HS-5 (cell line): Measurements from ENCODE around the gene SYT11.
"Not testable (repeated sequence)": the region's sequence is repeated elsewhere in the genome, so short reads cannot be mapped to it uniquely, and the experiment has no call there.

Experiments used
- DNase-seq: peaks from one replicate; pipeline ENCODE4 v3.0.0-alpha.2; 2012; ENCODE audit warnings: low read depth

The SYT11 gene

DNA sequence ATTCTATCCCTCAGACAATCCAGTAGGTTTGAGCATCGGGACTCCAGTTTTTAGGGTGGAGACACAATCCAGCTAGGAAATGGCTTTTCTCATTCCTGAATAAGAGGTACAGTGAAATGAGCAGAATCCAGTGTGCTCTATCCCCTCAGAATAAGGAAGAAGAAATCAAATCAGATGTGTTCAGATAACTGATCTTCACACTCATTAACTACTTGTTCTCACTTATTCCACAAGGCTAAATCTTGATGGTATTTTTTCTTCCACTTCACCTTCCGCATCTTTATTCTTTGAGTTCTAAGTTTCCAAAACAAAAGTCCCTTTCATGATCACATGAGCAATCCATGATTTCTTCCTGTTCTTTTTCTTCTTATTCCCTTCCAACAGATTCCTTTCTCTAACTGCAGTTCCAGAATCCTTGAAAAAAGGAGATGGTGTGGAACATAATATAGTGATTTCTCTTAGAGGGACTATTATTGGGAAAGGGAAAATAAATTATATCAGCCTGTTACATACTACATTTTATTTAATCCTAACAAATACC, 1.7 kb downstream of the SYT11 start:
- no peak for DNase-seq

DNA sequence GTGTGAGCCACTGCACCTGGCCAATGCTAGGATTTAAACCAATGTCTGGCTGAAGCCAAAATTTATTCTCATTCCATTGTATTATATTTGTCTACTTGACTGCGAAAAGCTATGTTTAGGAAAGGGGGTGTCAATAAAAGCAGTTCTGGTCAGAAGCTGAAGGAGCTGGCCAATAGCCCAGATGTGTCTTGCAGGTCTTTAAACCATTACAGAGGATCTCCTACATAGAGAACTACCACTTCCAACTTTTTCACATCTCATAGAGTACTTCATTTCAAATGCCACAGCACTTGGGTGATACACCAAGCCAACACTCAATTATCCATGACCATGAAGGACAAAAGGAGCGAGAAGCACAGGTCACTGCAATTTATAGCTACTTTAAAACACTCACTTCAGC, 2.5 kb downstream of the SYT11 start:
- DNase-seq, result no peak

DNA sequence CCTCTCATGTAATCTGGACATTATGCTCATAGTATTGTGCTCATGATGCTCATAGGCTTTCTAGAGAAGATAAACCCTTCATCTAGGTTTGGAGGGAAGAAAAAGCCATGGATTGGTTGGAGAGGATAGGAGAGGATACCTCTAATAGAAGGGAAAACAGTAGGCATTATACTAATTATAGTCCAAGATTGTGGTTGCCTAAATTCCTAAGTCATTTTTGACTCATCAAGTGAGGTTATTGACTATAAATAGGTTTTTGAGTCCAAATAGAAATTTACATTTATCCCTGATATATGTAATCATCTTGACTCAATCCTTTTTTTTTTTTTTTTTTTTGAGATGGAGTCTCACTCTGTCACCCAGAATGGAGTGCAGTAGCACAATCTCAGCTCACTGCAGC, 5.0 kb downstream of the SYT11 start:
- DNase-seq, result no peak

DNA sequence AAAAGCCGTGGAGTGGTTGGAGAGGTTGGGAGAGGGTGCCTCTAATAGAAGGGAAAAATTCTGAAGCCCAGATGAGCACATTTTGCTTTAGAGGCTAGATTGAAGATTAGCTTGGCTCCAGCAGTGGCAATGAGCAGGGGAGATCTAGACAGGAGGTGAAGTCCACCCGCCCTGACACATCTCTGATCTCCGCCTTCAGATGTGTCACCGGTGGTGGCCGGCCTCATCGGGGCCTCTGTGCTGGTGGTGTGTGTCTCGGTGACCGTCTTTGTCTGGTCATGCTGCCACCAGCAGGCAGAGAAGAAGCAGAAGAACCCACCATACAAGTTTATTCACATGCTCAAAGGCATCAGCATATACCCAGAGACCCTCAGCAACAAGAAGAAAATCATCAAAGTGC, 8.4 kb downstream of the SYT11 start:
- no peak for DNase-seq

DNA sequence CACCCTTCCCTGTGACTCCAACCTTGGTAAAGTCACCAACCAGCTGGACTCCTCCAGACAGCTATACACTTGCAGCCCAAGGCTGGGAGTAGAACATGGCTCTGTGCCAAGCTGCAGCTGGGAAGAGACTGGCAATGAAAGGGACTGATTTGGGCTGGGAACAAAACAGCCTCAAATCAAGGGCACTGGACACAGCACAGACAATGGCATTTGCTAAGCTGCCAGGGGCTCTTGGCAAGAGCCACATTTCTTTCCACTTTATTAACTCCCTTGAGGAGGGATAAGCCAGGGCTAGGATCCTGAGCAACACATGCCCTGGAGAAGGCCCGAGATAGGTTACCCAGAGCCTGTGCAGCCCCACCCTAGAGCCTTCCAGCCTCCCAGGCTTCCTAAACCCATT, 12.0 kb downstream of the SYT11 start:
- DNase-seq, result no peak

DNA sequence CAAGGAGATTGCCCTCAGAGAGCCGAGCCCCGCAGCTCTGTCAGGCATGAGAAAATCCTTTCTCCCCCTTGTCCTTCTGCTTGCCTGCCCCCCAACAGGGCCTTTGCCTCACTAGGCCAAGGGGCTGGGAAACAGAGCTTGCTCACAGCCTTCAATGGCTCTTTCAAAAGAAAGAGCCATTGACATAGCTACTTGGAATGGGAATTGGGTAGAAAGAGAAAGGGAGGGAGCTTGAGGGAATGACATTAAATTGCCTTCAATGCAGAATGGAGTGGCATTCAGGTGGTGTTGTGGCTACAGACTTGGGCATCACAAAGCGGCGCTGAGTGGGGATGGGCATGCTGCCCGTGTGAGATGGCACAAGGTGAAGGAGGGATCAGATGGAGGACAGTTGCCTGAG, 13.2 kb downstream of the SYT11 start:
- DNase-seq, result no peak

DNA sequence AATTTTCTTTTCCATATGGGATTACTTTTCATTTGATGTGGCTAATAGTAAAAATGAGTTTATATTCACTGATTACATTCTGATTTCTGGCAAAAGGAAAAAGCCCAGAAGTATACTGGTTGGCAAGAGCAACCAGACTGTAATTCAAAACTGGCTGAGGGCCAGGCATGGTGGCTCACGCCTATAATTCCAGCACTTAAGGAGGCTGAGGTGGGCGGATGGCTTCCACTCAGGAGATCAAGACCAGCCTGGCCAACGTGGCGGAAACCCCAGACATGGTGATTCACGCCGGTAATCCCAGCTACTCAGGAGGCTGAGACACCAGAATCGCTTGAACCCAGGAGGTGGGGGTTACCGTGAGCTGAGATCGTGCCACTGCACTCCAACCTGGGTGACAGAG, 14.5 kb downstream of the SYT11 start:
- no peak for DNase-seq

DNA sequence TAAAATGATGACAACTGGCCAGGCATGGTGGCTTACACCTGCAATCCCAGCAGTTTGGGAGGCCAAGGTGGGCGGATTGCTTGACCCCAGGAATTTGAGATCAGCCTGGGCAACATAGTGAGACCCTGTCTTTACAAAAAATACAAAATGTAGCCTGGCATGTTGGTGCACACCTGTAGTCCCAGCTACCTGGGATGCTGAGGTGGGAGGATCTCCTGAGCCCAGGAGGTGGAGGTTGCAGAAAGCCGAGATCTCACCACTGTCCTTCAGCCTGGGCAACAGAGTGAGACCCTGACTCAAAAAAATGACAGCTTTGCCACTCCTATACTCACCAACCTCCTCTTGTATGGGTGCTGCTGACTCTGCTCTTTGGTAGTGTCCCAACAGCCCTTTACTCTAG, 18.6 kb downstream of the SYT11 start:
- DNase-seq, result no peak

DNA sequence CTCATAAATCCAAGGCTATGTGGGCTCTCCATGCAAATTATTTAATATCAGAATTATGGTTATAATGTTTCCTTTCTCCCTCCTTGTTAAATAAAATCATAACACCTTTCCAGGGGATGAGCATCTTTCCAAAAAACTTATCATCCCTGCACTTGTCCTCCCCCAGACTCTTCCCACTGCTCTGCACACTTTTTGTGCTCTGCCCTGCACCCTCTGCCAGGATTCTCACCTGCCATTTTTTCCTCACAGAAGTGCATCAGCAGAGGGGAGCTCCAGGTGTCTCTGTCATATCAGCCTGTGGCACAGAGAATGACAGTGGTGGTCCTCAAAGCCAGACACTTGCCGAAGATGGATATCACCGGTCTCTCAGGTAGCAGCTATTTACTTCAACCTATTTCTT, 20.9 kb downstream of the SYT11 start:
- no peak for DNase-seq

DNA sequence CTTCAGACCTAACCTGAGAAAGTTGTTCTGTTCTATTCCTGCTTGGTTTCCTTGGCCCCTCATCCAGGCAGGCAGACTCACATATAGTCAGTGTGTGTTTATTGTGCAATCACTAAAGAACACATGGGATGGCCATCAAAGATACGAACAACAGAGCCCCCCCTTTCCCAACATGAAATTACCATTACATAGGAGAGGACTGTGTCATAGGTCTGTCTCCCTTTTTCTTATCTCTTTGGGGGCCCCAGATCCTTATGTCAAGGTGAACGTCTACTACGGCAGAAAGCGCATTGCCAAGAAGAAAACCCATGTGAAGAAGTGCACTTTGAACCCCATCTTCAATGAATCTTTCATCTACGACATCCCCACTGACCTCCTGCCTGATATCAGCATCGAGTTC, 21.6 kb downstream of the SYT11 start:
- no peak for DNase-seq

DNA sequence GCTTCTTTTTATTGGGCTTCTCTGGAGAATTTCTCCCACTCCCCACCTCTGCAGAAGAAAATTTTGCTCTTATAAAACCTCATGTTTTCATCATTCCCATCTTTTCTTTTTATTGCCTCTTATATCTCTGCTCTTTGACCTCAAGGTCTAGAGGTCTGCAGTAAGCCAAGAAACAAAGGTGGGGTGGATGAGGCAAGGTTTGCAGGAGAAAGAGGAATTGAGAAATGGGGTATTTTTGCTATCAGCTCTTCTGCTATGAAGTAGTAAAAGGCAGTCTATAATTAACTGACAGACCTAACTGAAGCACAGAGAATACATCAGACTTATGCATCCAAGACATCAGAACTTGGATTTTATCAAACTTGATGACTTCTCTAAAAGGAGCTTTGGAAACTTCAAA, 22.9 kb downstream of the SYT11 start:
- DNase-seq, result no peak

DNA sequence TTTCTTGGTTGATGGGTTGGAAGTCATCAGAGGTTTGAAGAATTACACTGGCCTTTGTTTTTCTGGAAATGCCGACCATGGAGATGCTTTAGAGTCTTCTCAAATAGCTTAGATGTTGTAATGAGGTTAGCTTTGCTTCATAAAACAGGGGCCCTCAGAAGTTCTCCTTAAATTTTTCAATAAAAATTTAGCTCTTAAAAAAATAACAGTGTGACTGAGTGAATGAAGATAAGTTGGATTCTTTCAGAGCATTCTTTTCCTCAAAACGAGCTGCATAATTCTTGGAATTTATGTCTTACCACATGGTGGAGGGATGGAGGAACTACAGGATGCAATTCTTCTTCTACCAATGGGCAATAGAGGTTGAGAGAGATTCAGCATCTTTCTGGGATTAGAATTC, 23.4 kb downstream of the SYT11 start:
- no peak for DNase-seq

DNA sequence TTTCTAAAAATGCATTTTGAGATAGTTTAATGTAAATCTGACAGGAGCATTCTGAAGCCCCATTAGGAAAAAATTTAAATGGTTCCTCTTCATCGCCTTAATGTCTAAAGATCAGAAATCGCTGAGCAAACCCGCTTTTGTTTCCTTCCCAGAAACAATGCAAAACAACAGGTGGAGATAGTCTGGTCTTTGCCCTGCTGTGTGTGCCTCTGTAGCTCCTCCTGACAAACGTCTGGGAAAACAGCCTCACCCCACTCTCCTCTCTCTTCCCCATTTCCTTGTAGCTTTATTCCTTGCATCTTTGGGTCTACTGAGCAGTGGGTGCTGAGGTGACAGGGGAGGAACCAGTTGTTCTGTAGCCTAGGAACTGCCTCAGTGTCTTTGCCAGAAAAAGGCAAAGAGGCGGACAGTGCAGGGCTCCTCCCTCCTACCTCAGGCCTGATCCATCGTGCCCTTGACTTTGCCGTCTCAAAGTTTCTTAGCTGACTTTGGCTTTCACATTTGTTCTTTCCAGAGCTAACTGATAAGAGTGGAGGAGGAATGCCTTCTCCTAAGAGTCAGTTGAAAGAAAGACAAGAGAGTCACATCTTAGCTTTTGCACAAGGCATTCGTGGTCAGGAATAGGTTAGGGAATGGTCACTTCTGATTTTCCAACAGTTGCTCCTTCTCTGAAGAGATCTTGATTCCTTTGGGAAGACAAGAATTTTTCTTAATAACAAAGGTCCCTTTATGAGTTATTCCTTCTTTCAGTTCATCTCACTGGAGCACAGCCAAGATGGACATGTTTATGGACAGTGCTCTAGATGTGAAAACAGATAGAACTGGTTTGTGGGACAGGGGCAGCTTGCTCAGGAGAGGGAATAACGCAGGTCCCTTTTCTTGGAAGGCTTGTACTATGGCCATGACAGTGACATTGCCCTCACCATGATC, 24.9 kb downstream of the SYT11 start:
- no peak for DNase-seq

DNA sequence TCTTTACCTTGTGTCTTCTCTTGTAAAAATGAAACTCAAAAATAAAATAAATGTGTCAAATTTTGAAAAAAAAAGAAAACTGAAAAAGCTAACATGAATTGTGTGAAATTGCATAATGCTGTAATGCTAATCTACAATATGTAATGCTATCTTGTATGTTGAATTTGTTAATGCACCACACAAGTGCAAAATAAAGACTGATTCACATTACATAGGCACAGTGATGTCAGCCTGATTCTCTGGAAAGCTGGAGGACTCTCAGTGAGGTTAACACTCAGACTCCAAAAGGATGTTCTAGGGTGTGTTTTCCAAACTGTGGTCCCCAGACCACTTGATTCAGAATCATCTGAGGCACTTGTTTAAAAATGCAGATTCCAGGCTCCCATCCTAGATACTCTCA, 25.6 kb downstream of the SYT11 start:
- no peak for DNase-seq

DNA sequence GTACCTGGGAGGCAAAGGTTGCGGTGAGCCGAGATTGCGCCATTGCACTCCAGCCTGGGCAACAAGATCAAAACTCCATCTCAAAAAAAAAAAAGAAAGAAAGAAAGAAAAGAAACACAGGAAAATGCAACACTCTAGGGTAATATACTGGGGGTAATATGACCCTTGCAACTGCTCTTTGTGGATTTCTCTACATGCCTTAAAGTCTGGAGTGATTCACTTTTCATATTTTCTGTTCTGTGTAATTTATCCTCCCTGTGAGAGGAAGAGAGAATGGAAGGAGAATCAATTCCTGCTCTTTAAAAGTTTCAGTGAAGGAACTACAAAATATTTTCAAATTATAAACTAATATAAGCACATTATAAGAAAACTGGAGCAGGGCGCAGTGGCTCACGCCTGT, 29.1 kb downstream of the SYT11 start:
- no peak for DNase-seq

DNA sequence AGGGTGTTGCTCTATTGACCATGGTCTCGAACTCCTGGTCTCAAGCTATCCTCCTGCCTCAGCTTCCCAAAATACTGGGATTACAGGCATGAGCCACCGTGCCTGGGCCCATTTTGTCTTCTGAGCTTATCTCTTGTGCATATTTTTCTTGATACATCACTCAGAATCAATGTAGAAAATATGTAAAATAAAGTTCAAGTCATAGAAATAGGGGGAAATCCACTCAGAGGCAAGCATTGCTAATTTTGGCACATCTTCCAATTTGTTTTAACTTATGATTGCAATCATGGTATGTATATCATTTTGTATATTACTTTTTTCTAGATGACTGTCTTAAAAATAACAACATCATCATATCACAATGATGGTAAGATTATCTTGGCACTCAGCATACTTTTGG, 30.2 kb downstream of the SYT11 start:
- peak; percentile 40 for DNase-seq

DNA sequence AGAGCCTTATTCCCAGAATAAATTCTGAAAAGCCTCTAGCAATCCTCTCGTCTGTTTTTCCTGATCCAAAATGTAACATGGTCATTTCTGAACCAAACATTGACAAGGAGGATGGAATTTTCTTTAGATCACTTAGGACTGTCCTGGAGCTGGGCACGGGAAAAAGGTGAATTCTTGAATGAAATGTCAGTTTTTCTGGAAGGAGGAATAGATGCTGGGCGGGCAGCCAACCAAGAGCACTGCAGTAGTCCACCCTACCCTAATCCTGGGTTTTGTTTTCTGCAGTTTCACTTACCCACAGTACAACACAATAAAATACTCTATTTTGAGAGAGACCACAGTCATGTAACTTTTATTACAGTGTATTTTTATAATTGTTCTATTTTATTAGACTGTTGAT, 30.9 kb downstream of the SYT11 start:
- no peak for DNase-seq

DNA sequence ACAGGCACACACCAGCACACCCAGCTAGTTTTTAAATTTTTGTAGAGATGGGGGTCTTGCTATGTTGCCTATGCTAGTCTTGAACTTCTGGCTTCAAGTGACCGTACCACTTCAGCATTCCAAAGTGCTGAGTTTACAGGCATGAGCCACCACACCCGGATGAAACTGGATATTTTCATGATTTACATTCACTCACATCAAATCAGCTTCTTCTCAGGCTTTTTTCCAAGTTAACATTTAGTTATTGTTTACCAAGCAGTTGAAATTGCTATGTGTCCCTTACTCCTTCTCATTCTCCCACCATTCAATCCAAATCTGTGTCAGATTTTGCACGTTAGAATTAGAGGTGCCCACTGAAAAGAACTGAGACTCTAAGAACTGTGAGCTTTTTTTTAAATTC, 33.4 kb downstream of the SYT11 start:
- peak; percentile 58 for DNase-seq

DNA sequence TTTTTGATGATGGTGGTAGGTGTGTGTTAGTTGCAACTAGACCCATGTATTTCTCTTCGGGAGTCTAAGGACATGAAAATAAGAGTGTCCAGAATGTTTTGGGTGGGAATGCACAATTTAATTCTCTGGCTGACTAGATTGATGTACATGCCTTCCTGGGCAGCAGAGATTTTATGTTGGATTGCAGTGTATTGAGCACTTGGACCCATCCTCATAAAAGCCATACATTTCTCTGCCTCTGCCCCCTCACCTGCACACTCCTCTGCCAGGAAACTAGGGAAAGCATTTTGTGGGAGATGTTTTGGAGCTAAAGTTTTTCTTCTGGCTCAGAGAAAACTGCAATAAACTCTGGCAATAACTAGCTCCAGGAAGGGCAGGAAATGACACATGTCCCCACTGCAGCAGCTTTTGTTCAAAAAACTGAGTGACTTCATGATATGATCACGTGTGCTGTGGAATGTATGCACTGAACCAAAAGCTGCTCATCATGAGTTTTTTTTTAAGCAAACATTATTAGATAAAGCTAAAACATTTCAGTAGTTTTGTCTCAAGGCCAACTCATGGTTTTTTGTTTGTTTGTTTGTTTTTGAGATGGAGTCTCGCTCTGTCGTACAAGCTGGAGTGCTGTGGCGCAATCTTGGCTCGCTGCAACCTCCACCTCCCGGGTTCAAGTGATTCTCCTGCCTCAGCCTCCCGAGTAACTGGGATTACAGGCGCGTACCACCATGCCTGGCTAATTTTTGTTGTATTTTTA, 34.2 kb downstream of the SYT11 start:
- DNase-seq, result peak; percentile 85

DNA sequence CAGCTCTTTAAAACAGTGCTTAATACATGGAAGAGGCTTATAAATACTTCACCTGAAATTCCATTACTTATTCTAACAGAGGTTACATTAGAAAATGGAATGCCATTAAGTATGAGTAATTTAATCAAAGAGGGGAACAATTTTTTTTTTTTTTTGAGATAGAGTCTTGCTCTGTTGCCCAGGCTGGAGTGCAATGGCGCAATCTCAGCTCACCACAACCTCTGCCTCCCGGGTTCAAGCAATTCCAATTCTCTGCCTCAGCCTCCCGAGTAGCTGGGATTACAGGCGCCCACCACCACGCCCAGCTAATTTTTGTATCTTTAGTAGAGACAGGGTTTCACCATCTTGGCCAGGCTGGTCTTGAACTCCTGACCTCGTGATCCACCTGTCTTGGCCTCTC, 36.2 kb downstream of the SYT11 start:
- DNase-seq, result not testable (repeated sequence)

DNA sequence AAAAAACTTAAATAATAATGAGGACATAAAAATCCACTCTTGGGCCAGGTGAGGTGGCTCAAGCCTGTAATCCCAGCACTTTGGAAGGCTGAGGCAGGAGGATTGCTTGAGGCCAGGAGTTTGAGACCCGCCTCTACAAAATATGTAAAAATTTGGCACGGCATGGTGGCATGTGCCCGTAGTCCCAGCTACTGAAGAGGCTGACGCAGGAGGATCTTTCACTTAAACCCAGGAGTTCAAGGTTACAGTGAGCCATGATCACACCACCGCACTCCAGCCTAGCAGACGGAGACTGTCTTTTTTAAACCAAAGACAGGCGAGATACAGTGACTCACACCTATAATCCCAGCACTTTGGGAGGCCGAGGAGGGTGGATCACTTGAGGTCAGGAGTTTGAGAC, 37.1 kb downstream of the SYT11 start:
- not testable (repeated sequence) for DNase-seq

DNA sequence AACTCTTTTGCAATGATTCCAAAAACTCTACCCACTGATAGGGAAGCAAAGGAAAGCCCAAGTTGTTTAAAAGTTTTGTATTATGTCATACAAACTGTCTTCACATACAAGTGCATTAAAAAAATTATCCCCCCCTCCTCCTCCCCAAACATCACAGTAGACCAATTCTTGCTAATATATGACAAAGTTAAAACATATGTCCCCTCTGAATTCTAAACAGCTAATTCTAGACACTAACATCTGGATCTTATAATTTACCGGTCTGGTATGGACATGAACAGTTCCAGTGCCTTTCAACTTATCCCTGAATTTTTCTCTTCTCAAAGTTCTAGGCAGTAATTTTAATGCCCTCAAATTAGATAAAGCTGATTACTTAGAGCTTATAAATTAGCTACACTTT, 38.4 kb downstream of the SYT11 start:
- no peak for DNase-seq

DNA sequence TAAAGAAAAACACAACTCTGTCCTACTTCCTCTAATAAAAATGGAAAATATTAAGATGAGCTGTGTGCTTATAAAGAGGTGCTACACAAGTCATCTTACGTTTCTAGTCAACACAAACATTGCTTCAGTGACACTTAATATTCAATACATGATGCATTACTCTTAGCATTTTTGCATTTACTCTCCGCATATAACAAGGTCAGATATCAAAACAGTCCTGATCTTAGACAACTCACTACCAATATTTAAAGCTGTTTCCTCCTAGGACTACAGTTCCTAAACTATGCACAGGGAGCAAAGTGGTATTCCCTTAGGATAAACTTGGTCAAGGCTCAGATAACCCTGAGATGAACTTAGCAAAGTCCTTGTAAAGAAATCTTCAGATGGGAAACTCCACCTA, 39.5 kb downstream of the SYT11 start:
- no peak for DNase-seq
